H1 (cell line): Measurements from ENCODE around the gene PRXL2A. TPM values are rescaled to one million over a fixed set of nuclear protein-coding genes. Genes with fewer than 3 reads are reported as not detected.

Experiments used
- CTCF ChIA-PET: fragments of 300-600 bp; sonication (Branson Sonifier 250); formaldehyde crosslinking; loops from one replicate; lab custom pipeline; 2021; ENCODE audit not compliant: partially characterized antibody; lab: Charles Lee
- POLR2A ChIA-PET: fragments of 300-600 bp; sonication (Branson Sonifier 250); formaldehyde crosslinking; loops from one replicate; lab custom pipeline; 2021; ENCODE audit warnings: inconsistent platforms; ENCODE audit not compliant: partially characterized antibody; lab: Charles Lee
- DNase-seq, 2 experiments: peaks; one replicate each; pipeline versions ENCODE4 v3.0.0 to v3.0.0-alpha.2; 2010 to 2022; ENCODE audit warnings: low spot score in 2 of 2, low read depth in 1 of 2, mixed read lengths in 1 of 2
- FAIRE-seq: peaks from 2 replicates; lab custom pipeline; 2011; peaks lifted over from hg19 to GRCh38; lab: Jason Lieb, UNC
- H2AFZ ChIP-seq: 2 replicates; pipeline ENCODE4 v1.8.1; 2012; ENCODE audit warnings: low read length, inconsistent platforms
- H2AK5ac ChIP-seq: 2 replicates; pipeline ENCODE4 v1.6.1; 2013; ENCODE audit warnings: low read depth, low read length
- H2BK120ac ChIP-seq: replicated peaks from 2 replicates; pipeline ENCODE3; 2013; ENCODE audit warnings: low read depth, low read length, inconsistent platforms
- H2BK12ac ChIP-seq: 2 replicates; pipeline ENCODE4 v1.6.1; 2013; ENCODE audit warnings: low read depth, low read length
- H2BK15ac ChIP-seq: 2 replicates; pipeline ENCODE4 v1.6.1; 2013; ENCODE audit warnings: low read length
- H2BK20ac ChIP-seq: 2 replicates; pipeline ENCODE4 v1.6.1; 2013; ENCODE audit warnings: low read length
- H2BK5ac ChIP-seq: 2 replicates; pipeline ENCODE4 v1.6.1; 2013; ENCODE audit warnings: low read depth, low read length
- H3K14ac ChIP-seq: 2 replicates; pipeline ENCODE4 v1.6.1; 2013; ENCODE audit warnings: inconsistent platforms; ENCODE audit not compliant: insufficient read length
- H3K18ac ChIP-seq: 2 replicates; pipeline ENCODE4 v1.6.1; 2013; ENCODE audit warnings: low read length; ENCODE audit errors: extremely low read depth
- H3K23ac ChIP-seq: 2 replicates; pipeline ENCODE4 v1.6.1; 2013; ENCODE audit warnings: inconsistent platforms; ENCODE audit not compliant: insufficient read length
- H3K23me2 ChIP-seq: 2 replicates; pipeline ENCODE4 v1.6.1; 2013; ENCODE audit warnings: low read depth, low read length
- H3K27ac ChIP-seq: 2 replicates; pipeline ENCODE4 v1.6.1; 2011; ENCODE audit warnings: low read depth, low read length, inconsistent platforms
- H3K27me3 ChIP-seq, 4 experiments: replicated peaks in 1 of 4; 1 replicate in 1 of 4; 2 replicates in 3 of 4; pipeline versions ENCODE4 v1.6.1 to v1.8.1; 2011 to 2013; ENCODE audit warnings: low read length in 3 of 4, mild to moderate bottlenecking in 3 of 4, inconsistent platforms in 2 of 4, mixed read lengths in 2 of 4, moderate library complexity in 1 of 4; ENCODE audit not compliant: control insufficient read depth in 3 of 4, insufficient read depth in 3 of 4; ENCODE audit errors: extremely low read depth in 1 of 4
- H3K36me3 ChIP-seq, 4 experiments: 2 replicates each; pipeline versions ENCODE4 v1.6.1 to v1.8.1; 2011 to 2013; ENCODE audit warnings: mild to moderate bottlenecking in 4 of 4, low read length in 3 of 4, moderate library complexity in 2 of 4, control low read depth in 1 of 4, inconsistent platforms in 1 of 4; ENCODE audit not compliant: insufficient read depth in 4 of 4, control insufficient read depth in 2 of 4
- H3K4ac ChIP-seq: replicated peaks from 2 replicates; pipeline ENCODE3; 2013; ENCODE audit warnings: low read length, low read depth, mixed read lengths, inconsistent platforms; ENCODE audit not compliant: insufficient read length
- H3K4me1 ChIP-seq, 4 experiments: replicated peaks in 1 of 4; 1 replicate in 1 of 4; 2 replicates in 3 of 4; pipeline versions ENCODE4 v1.6.1 to v1.8.1; 2011 to 2013; ENCODE audit warnings: low read length in 3 of 4, inconsistent platforms in 2 of 4, mixed read lengths in 1 of 4; ENCODE audit not compliant: insufficient read depth in 4 of 4, control insufficient read depth in 3 of 4
- H3K4me2 ChIP-seq, 2 experiments: 2 replicates each; pipeline versions ENCODE4 v1.6.1 to v1.8.1; 2011 to 2013; ENCODE audit warnings: low read depth in 2 of 2, low read length in 2 of 2, control low read depth in 1 of 2, inconsistent platforms in 1 of 2, mild to moderate bottlenecking in 1 of 2; ENCODE audit not compliant: insufficient read depth in 1 of 2
- H3K4me3 ChIP-seq, 4 experiments: fragments of 200-600, 300-600 bp in 1 of 4; sonication (generic), shearing (Covaris generic), sonication (Bioruptor Twin) in 1 of 4; 2 replicates each; pipeline versions ENCODE4 v1.5.1 to v1.8.1; 2011 to 2016; ENCODE audit warnings: low read length in 4 of 4, low read depth in 3 of 4, control low read depth in 2 of 4, inconsistent platforms in 2 of 4, mild to moderate bottlenecking in 2 of 4, mixed read lengths in 1 of 4, moderate library complexity in 1 of 4; ENCODE audit not compliant: insufficient read depth in 2 of 4; ENCODE audit errors: extremely low read depth in 1 of 4
- H3K56ac ChIP-seq: replicated peaks from 2 replicates; pipeline ENCODE3; 2013; ENCODE audit warnings: low read depth, mild to moderate bottlenecking, mixed read lengths, low read length, inconsistent platforms; ENCODE audit not compliant: insufficient read length
- H3K79me1 ChIP-seq: 2 replicates; pipeline ENCODE4 v1.6.1; 2013; ENCODE audit warnings: low read depth, low read length, control low read depth
- H3K79me2 ChIP-seq, 2 experiments: 2 replicates each; pipeline versions ENCODE4 v1.6.1 to v1.8.1; 2012 to 2013; ENCODE audit warnings: low read length in 2 of 2, mild to moderate bottlenecking in 2 of 2, inconsistent platforms in 1 of 2; ENCODE audit not compliant: insufficient read depth in 2 of 2, control insufficient read depth in 1 of 2
- H3K9ac ChIP-seq, 4 experiments: replicated peaks in 1 of 4; 1 replicate in 1 of 4; 2 replicates in 3 of 4; pipeline versions ENCODE4 v1.6.1 to v1.8.1; 2011 to 2013; ENCODE audit warnings: low read depth in 3 of 4, low read length in 3 of 4, control low read depth in 2 of 4, mild to moderate bottlenecking in 2 of 4, moderate library complexity in 2 of 4, inconsistent platforms in 1 of 4; ENCODE audit errors: extremely low read depth in 1 of 4
- H3K9me3 ChIP-seq, 2 experiments: 2 replicates each; pipeline versions ENCODE4 v1.6.1 to v1.8.1; 2012 to 2013; ENCODE audit warnings: mild to moderate bottlenecking in 2 of 2, moderate library complexity in 2 of 2, control low read depth in 1 of 2, inconsistent platforms in 1 of 2, low read depth in 1 of 2, low read length in 1 of 2, mixed read lengths in 1 of 2; ENCODE audit not compliant: insufficient read depth in 2 of 2
- H4K20me1 ChIP-seq, 2 experiments: replicated peaks in 1 of 2; 2 replicates each; pipeline versions ENCODE3 to v1.8.1; 2011 to 2013; ENCODE audit warnings: inconsistent platforms in 2 of 2, low read length in 2 of 2, mild to moderate bottlenecking in 1 of 2; ENCODE audit not compliant: insufficient read depth in 2 of 2, control insufficient read depth in 1 of 2
- H4K5ac ChIP-seq: 2 replicates; pipeline ENCODE4 v1.6.1; 2013; ENCODE audit warnings: low read length, low read depth, mixed read lengths, inconsistent platforms; ENCODE audit not compliant: insufficient read length
- H4K8ac ChIP-seq: 2 replicates; pipeline ENCODE4 v1.8.0; 2013; ENCODE audit warnings: mild to moderate bottlenecking, moderate library complexity, low read length, inconsistent platforms; ENCODE audit not compliant: insufficient read depth; ENCODE audit errors: extremely low read depth
- H4K91ac ChIP-seq: replicated peaks from 2 replicates; pipeline ENCODE3; 2013; ENCODE audit warnings: low read length, mixed read lengths, inconsistent platforms; ENCODE audit not compliant: insufficient read length
- CBX5 ChIP-seq: fragments of 300-800, 300-1000 bp; sonication (generic); IDR thresholded peaks from 2 replicates; pipeline ENCODE4 v1.7.1; 2016; ENCODE audit warnings: antibody characterized with exemption, low read length, low read depth
- RAD21 ChIP-seq, 2 experiments: IDR thresholded peaks in 1 of 2; conservative IDR thresholded peaks in 1 of 2; 2 replicates each; pipeline ENCODE4 v1.6.1; 2011; ENCODE audit warnings: low read depth in 2 of 2, low read length in 2 of 2, improper control_type of control experiment in 1 of 2, inconsistent platforms in 1 of 2, mild to moderate bottlenecking in 1 of 2, moderate library complexity in 1 of 2
- WGBS, 2 experiments: shearing (Covaris generic) in 1 of 2; methylation state at CpG; one replicate each; pipeline versions ENCODE4 v1.1.6 to v1.1.7; 2013 to 2015; ENCODE audit warnings: low lambda C conversion rate in 2 of 2, mixed read lengths in 2 of 2, inconsistent platforms in 1 of 2, low coverage in 1 of 2, missing lambda C conversion rate in 1 of 2; ENCODE audit not compliant: insufficient replicate concordance in 2 of 2, insufficient coverage in 1 of 2, insufficient read length in 1 of 2; ENCODE audit errors: extremely low coverage in 1 of 2, missing lambda C conversion rate in 1 of 2; 5-methylcytosine and 5-hydroxymethylcytosine counted together
- polyA plus RNA-seq, 7 experiments: library from polyadenylated mRNA; depleted of rRNA in 3 of 7; stranded (reverse) in 5 of 7; unstranded in 2 of 7; fragments of >200 nt in 5 of 7; fragments of 200-250 nt in 2 of 7; gene quantifications; 1 replicate in 5 of 7; 2 replicates in 1 of 7; 4 replicates in 1 of 7; pipeline versions ENCODE4 v1.2.1 to v1.2.3, GENCODE V29; 2011 to 2013; ENCODE audit warnings: missing spikeins in 2 of 7, mixed read lengths in 2 of 7
- total RNA-seq: library from RNA; stranded (reverse); fragmentation: NEBNext Ultra II Directional; extraction: Animal tissue kit (Norgen Biotek cat#: 25700); gene quantifications from 2 replicates; pipeline ENCODE4 v1.2.1, GENCODE V29; 2021

Gene PRXL2A
- total and polyA plus RNA-seq, 2 of the 8 experiments (the other 6 are each of a cell fraction or from before 2014, with no cell fraction given): 13.4 to 58.3 TPM

DNA sequence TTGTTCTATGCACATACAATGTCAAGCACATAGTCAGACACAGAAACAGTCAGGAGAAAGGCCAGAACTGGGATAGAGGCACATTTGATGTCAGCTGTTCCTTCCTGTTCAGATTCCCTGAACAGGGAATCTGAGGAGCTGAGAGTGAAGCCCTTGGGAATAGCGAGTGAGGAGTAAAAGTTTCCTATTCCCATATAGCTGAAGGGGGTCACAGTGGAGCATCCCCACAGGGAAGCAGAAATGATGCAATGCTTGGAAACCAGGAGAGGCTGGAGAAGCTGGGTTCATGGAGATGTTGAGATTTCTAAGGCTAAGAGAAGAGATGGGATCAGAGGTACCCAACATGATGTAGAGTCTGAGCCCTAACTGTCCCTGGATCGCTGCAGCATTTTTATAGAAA lies 11.3 kb upstream of the PRXL2A start:
- Histone ChIP-seq H2AK5ac (no peak overlapping the region), H3K23me2 (no peaks in the 10 kb centered on the region), H3K27ac (no peak overlapping the region), H3K4ac (no peak overlapping the region), H3K4me3 (no peak overlapping the region), H3K23ac (no peak overlapping the region), H3K36me3 (no peaks in the 10 kb centered on the region), H4K8ac (no peak overlapping the region), H2BK5ac (no peak overlapping the region), H3K27me3 (no peaks in the 10 kb centered on the region), H4K91ac (no peak overlapping the region), H2AFZ (0 out of 2 replicates have a peak overlapping the region, but pooled peaks have one; percentile 53), H2BK120ac (no peak overlapping the region), H3K14ac (no peak overlapping the region), H2BK12ac (no peak overlapping the region), H2BK20ac (no peak overlapping the region), H3K4me2 (no peak overlapping the region), H3K9me3 (no peaks in the 10 kb centered on the region), H4K20me1 (no peaks in the 10 kb centered on the region), H3K9ac (no peak overlapping the region), H3K56ac (no peak overlapping the region), H3K79me2 (no peaks in the 10 kb centered on the region), H3K18ac (no peak overlapping the region), H3K4me1 (no peaks in the 10 kb centered on the region; a peak in 1 of 7 replicates), H4K5ac (no peak overlapping the region), H3K79me1 (no peaks in the 10 kb centered on the region), H2BK15ac (no peak overlapping the region)
- WGBS, 2 experiments: 82% methylated on average over 2 of the region's 2 CpGs; no CpG with 5 or more reads in 1 of the 2 experiments
- POLR2A ChIA-PET: interaction anchor here (1.2 kb wide), 1 partner anchor 11 kb away, joined by 3 read pairs; no protein-coding TSS in a partner anchor
- TF ChIP-seq RAD21 (IDR thresholded peaks at IDR 0.05 in 1 of 2, conservative IDR thresholded peaks at IDR 0.05 in 1 of 2; ENCODE audit: low read depth in 2 of 2, low read length in 2 of 2): no peak
- TF ChIP-seq CBX5: no peak
- FAIRE-seq: no peak
- CTCF ChIA-PET: interaction anchor here (0.6 to 2.4 kb wide), 11 partner anchors 9 to 200 kb away, joined by 3 to 15 read pairs (median 4); partner anchors contain the start of gene PRXL2A
- no peak for DNase-seq
